NCI-H1092 treated with DMSO at 0.1 percent for 48 hours (cell line): ENCODE results near the gene ILDR2.

ENCODE experiments used
- DNase-seq: peaks from one replicate; lab custom pipeline; 2025; lab: John Stamatoyannopoulos, UW

Gene ILDR2

GRCh38 chr1:166975361-166976129 is at the start of gene ILDR2:
ILDR2 (minus strand) TSS chr1:166975540; CDS start chr1:166975268, 272 bp downstream.
- peak; percentile 76 for DNase-seq

- no peak for DNase-seq
Observed at GRCh38 chr1:167022384-167022783, 47.0 kb upstream of the ILDR2 start.

GRCh38 chr1:167016100-167016750 is 40.9 kb upstream of the ILDR2 start:
- DNase-seq = no peak

DNA sequence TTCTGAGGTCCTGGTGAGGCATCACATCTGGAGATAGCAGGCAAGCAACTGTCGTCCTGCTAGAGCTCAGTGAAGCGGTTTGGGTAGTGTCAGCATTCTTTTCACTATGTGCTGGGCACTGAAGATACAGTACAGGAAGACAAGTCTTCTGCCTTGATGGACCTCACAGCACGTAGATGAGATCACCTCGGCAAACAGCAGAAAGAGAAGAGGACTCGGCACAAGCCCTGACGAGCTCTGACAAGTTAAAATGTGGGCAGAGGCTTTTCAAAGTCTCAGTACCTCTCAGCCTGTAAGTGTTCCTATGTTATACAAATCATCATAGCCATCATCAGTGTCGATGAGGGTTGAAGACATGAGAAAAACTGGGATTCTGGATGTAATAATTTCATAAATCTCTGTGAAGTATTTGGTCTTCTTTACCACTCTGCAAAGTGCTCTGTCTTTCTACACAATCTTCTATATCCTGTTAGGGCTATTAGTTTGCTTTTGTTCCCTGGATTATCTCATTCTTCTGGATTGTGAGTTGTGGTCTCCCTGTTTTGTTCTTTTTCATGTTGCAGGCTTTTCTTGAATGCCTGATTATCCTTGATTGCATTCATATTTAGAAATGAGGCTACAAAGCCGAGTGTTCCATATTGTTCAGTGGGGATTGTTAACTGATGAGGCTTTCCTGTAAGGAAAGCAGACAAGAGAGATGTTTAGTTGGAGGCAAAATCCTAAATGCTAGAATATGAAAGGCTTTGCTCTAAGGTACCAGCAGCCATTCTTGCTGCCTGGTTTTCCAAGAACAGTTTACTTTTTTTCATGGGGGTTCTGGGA is 38.0 kb upstream of the ILDR2 start:
- DNase-seq = no peak

DNA sequence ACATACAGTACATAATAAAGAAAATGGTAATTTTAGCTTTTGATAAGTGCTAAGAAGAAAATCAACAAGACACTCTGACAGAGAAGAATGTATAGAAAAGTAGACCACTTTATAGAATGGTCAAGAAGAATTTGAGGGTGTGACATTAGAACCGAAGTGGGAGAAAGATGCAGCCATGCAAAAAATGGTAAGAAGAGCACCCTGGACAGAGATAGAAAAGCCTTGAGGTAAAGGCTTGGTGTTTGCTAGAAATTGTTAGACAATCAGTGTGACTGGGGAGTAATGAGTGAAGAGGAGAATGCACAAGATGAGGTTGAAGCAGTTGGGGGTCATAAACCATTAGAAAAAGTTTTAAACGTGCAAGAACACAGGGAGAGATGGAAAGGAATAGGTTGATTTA is 37.2 kb upstream of the ILDR2 start:
- no peak for DNase-seq

DNA sequence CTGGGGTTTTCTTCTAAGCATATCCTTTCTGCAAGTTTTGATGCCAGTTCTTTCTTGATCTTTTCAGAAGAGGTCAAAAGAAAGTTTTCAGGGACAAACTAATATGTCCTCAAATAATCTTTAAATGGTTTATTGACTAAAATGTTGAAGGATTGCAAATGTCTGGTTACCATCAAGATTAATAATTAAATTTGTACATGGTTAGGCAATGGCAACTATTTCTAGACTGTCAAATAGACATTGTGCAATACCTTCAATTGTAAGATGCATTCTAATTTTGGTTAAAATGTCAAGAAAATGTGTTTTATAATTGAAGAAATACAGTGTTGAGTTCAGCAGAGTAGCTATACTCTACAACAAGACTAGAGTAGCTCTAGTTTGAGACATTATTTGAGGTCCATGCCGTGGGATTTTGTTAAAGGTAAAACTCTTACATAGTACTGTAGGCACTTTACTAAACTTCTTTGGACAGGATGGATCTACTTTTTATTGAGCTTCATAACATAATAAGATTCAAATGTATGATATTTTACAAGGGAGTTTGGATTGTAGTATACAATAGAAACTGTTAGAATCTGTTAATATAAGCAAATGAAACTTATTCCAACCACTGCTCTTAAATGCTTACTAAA is 36.3 kb upstream of the ILDR2 start:
- DNase-seq = no peak

DNA sequence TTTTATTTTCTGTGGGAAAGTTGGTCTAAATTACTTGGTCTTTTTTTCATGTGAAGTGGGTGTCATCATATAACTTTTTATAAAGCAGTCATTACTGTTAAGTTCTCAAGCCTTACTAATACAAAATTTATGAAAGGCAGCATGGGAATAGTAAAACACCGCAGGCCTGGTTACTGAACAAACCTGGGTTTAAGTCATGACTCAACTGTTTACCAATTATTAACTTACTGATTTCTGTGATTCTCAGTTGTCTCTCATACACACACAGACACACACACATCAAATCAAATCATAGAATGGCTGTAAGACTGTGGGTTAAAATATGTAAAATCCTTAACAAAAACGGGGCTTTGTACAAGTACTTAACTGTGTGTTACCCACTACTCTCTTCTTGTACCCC is 28.4 kb upstream of the ILDR2 start:
- no peak for DNase-seq

DNA sequence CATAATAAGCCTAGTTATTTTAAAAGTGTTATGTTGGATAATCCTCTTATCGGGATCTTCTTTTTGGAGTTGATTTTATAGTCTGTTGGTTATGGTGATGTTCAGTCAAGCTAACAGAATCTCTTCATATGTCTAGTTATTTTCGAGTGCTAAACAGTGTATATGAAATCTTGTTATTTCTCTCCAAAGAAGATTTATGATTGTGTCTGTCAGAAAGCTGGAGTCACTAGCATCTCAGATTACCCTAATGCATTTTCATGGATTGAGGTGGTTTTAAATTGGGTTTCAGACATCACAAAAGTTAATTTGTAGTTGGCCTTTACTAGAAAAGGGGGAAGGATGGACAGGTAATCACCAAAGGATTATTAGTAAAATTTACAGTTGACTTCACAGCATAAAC is 27.0 kb upstream of the ILDR2 start:
- DNase-seq = no peak

DNA sequence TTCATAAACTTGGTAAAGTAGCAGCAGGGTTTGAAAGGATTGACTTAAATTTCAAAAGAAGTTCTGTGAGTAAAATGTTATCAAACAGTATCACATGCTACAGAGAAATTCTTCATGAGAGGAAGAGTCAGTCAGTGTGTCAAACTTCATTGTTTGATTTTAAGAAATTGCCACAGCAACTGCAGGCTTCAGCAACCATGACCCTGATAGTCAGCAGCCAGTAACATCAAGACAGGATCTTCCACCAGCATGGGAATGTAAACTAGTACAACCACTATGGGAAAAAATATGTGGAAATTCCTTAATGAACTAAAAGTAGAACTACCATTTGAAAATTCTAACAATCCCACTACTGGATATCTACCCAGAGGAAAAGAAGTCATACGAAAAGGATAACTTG is 25.2 kb upstream of the ILDR2 start:
- no peak for DNase-seq

- no peak for DNase-seq
Observed at GRCh38 chr1:166999500-167000055, 24.2 kb upstream of the ILDR2 start.

- no peak for DNase-seq
Observed at GRCh38 chr1:166999075-166999474, 23.7 kb upstream of the ILDR2 start.

DNA sequence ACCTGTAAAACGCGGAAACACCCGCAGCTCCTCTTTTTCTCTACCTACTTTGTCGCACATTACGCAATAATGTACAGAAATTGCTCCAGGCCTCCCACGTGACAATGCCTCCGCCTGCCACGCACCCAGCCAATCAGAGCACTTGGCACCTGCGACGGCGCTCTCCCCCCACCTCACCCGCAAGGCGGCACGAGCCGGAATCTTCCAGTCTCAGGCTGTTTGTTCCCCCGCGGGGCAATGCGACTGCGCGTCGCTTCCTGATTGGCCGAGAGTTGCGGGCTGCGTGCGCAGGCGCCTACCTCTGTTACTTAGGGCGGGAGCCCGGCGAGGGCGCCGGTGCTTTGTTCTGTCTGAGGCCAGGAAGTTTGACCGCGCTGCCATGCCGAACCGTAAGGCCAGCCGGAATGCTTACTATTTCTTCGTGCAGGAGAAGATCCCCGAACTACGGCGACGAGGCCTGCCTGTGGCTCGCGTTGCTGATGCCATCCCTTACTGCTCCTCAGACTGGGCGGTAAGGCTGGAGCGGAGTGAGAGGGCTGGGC is 13.7 kb upstream of the ILDR2 start, which contains the start of gene MAEL:
MAEL (plus strand) TSS at position 307 of the 542 bp plus-strand sequence; CDS start at position 380, 73 bp downstream.
- DNase-seq = no peak

- DNase-seq = no peak
Observed at GRCh38 chr1:166981589-166981988, 6.2 kb upstream of the ILDR2 start.

DNA sequence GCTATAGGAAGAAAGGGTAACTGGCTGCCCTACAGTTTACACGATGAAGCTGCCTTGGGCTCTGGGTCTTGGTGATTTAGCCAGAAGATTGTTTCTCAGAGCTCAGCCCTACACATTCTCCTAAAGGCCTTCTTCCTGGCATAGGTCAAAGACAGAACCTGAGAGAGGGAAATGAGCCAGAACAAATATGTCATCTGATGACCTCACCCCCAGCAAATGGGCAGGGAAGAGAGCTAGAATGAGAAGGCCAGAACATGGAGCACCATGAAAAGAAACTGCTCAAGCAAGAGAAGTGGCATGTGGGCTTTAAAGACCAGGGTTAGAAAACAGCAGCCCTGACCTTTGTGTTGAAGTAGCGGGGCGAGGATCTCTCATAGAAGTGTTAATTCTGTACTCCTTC is 5.5 kb upstream of the ILDR2 start:
- DNase-seq = peak; percentile 2

GRCh38 chr1:166980383-166980782 is 5.0 kb upstream of the ILDR2 start:
- no peak for DNase-seq

DNA sequence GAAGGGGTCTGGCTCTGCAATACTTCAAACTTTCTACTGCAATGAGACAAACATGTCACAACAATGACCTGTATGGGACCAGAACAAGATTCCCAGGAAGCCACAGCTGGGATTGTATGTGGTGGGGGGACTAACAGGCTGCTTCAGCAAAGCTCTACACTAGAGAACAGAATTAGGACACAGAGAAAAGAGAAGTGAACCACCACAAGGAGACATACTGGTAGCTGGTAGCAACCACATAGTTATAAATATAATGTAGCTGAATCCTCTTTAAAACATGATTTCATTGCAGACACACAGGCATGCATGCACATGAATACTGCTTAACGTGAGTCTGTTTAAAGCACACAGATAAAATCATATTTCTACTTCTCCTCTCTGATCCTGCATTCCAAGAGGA is 3.5 kb upstream of the ILDR2 start:
- no peak for DNase-seq

GRCh38 chr1:166977951-166978350 is 2.6 kb upstream of the ILDR2 start:
- no peak for DNase-seq

DNA sequence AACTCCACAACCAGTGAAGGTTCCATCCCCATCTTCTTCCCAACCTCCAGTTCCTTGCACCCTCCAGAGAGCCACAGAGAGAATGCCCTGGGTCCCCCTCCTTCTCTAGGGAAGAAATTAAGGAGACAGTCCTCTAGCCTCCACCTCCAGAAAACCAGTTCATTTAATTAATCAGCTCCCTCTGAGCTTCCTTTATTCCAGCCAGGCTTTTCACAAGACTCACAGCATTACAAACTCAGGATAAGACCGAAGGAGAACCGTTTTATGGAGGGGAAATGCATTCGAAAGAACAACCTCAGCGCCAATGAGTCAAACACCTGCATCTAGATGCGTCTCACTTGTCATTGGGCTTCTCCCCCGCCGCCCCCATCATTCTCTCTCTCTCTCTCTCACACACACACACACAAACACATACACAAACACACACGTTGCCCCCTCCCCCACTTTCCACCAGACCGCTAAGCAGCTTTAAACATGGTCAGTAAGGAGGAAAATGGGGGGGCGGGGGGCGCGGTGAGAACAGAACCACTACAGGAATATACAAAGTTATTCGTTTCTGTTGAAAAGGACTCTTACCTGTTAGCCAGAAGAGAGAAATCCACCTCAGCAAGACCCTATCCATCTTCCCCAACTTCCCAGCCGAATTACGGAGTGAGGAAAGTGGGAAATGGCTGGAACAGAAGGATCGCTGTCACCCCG is 544 bp downstream of the ILDR2 start:
- DNase-seq = peak; percentile 69

- DNase-seq = peak; percentile 60
Observed at GRCh38 chr1:166972826-166973225, 2.5 kb downstream of the ILDR2 start.

- peak; percentile 50 for DNase-seq
Observed at GRCh38 chr1:166972193-166972592, 3.1 kb downstream of the ILDR2 start.

DNA sequence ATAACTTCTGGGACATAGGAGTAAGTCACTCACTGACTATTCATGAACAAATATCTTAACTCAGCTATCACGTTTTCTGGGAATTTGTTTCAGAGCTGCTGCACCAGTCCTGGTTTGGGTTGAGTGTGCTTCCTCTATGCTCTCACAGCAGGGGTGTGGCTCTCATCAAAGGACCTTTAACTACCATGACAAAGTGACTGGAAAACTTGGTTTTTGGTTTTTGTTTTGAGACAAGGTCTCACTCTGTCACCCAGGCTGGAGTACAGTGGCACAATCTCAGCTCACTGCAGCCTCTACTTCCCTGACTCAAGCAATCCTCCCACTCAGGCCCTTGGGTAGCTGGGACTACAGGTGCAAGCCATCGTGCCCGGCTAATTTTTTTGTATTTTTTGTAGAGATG is 4.1 kb downstream of the ILDR2 start:
- no peak for DNase-seq
